ENCODE data around the gene NXPH3. TPM values are rescaled to one million over a fixed set of nuclear protein-coding genes. Genes with fewer than 3 reads are reported as not detected.

Gene NXPH3
- total and polyA plus RNA-seq, 9 of the 15 experiments (the other 6 are each of a cell fraction or from before 2014, with no cell fraction given): 0.04 to 0.27 (median 0.07) TPM; not detected in 2

DNA sequence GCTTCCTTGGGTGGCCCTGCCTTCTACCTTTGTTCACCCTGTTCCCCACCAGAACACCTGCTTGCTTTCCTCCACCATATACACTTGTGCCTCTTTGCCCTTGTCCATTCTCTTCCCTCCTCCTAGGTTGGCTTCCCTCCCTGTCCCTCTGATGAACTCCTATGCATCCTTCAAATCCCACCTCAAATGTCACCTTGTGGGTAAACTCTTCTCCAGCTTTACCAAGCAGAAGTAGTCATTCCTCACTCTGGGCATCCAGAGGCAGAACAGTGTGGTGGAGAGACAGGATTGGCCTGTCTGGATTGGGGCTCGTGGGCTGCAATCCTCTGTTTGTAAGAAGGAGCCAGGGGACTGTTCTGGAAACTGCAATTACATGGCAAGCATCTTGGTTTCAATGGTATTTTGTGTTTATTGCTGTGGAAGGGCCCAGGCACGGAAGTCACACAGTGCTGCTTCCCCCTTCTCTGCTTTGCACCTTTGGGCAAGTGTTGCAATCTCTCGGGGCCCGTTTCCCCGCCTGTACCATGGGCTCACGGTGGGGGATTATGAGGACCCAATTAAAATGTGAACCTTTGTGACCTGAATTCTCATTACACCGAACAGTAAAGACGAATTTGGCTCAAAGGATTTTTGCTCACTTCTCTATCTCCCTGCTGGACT is 21.9 kb upstream of the NXPH3 start:
- POLR2A ChIA-PET: no interaction called here
- TF ChIP-seq TRIM28 (IDR thresholded peaks at IDR 0.05): no peak
- TF ChIP-seq, protein P1, sequence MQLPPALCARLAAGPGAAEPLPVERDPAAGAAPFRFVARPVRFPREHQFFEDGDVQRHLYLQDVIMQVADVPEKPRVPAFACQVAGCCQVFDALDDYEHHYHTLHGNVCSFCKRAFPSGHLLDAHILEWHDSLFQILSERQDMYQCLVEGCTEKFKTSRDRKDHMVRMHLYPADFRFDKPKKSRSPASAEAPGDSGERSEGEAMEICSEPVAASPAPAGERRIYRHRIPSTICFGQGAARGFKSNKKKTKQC (CRISPR knock-in tag; IDR thresholded peaks at IDR 0.05): no peak
- TF ChIP-seq, protein P2, sequence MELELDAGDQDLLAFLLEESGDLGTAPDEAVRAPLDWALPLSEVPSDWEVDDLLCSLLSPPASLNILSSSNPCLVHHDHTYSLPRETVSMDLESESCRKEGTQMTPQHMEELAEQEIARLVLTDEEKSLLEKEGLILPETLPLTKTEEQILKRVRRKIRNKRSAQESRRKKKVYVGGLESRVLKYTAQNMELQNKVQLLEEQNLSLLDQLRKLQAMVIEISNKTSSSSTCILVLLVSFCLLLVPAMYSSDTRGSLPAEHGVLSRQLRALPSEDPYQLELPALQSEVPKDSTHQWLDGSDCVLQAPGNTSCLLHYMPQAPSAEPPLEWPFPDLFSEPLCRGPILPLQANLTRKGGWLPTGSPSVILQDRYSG (tag; conservative IDR thresholded peaks at IDR 0.05; ENCODE audit: low read depth): no peak

More for the DNA sequence above, 21.9 kb upstream of the NXPH3 start:
- Histone ChIP-seq H3K9me1 (ENCODE audit: control insufficient read depth, insufficient read depth, low read length) (no peaks in the 10 kb centered on the region), H3K4me1 (replicated peaks in 1 of 2; ENCODE audit: control insufficient read depth in 2 of 2, insufficient read depth in 2 of 2, low read length in 2 of 2) (peaks cover 0 to 14% of the 10 kb centered on the region in 2 experiments; a peak in 3 of 5 replicates), H2AFZ (ENCODE audit: low read depth, low read length) (no peak overlapping the region), H3K9ac (ENCODE audit: insufficient read depth in 1 of 2, low read depth in 2 of 2, low read length in 2 of 2) (no peak overlapping the region; a peak in 1 of 4 replicates), H3K4me3 (no peak overlapping the region), H3K4me2 (ENCODE audit: insufficient read depth, low read length) (no peak overlapping the region), H3K36me3 (ENCODE audit: control insufficient read depth, insufficient read depth, low read length) (no peaks in the 10 kb centered on the region), H3K27ac (ENCODE audit: extremely low read depth, low read depth, low read length) (no peak overlapping the region), H3K27me3 (ENCODE audit: control insufficient read depth in 2 of 2, insufficient read depth in 2 of 2, low read length in 2 of 2) (0 out of 5 replicates have a peak, but pooled peaks cover 0 to 3% of the 10 kb centered on the region in 2 experiments), H3K9me3 (replicated peaks; ENCODE audit: control insufficient read depth, insufficient read depth, low read depth, low read length) (no peaks in the 10 kb centered on the region), H3K79me2 (ENCODE audit: control insufficient read depth, insufficient read depth, low read length) (no peaks in the 10 kb centered on the region), H4K20me1 (replicated peaks; ENCODE audit: control insufficient read depth, insufficient read depth, low read length) (no peaks in the 10 kb centered on the region)
- intact Hi-C loops (cut with micrococcal nuclease): no loop called here
- DNase-seq (ENCODE audit: extremely low read depth in 1 of 4, low spot score in 3 of 4) (peak in 1 of 4 experiments; percentile 4), ATAC-seq (no peak), FAIRE-seq (no peak)
- CTCF ChIA-PET (ENCODE audit: low intra/inter-chr PET ratio): interaction anchor here (1.6 kb wide), 1 partner anchor 22 kb away, joined by 3 read pairs; the partner anchor contains the start of gene NXPH3
- in situ Hi-C loops (cut with MboI): loop anchor here (5.0 kb wide), 3 partner anchors 117 to 247 kb away; partner anchors contain the start of gene PHB1
- BruUV-seq (replicated peaks): no TSS peak
- 12% methylated on average over 8 of the region's 8 CpGs for WGBS (ENCODE audit: insufficient coverage, low coverage, missing lambda C conversion rate)

All from K562 (cell line).